ENCODE measurements around the gene SLC19A1. TPM values are rescaled to one million over a fixed set of nuclear protein-coding genes. Genes with fewer than 3 reads are reported as not detected.

SLC19A1 gene
- total RNA-seq, 4 donors from 2014 or later = 3.6 to 7.3 (median 5.0) TPM

GRCh38 chr21:45507888-45508508 lies 34.2 kb downstream of the SLC19A1 start:
- no peak overlapping the region for H3K4me3 ChIP-seq (ENCODE audit: low read depth, poor library complexity, severe bottlenecking)
- WGBS, 2 donors = 96 to 98% methylated on average over 3 of the region's 3 CpGs
- intact Hi-C loops (cut with DNase I; ENCODE audit: low total_unique reads) = no loop called here
- TF ChIP-seq POLR2A (IDR thresholded peaks at IDR 0.05) = no peak
- peak in 1 of 3 donors; percentile 37 for TF ChIP-seq CTCF (IDR thresholded peaks at IDR 0.05)
- no peak for DNase-seq (ENCODE audit: low spot score in 2 of 2)

GRCh38 chr21:45507523-45507875 lies 34.7 kb downstream of the SLC19A1 start:
- H3K4me3 ChIP-seq (ENCODE audit: low read depth, poor library complexity, severe bottlenecking) = no peak overlapping the region
- intact Hi-C loops (cut with DNase I; ENCODE audit: low total_unique reads) = no loop called here
- DNase-seq (ENCODE audit: low spot score in 2 of 2) = peak in 1 of 2 donors; percentile 78
- 90 to 92% methylated on average over 8 to 9 of the region's 9 CpGs for WGBS, 2 donors
- no peak for TF ChIP-seq POLR2A (IDR thresholded peaks at IDR 0.05)
- no peak for TF ChIP-seq CTCF (IDR thresholded peaks at IDR 0.05)

GRCh38 chr21:45506836-45507522 lies 35.3 kb downstream of the SLC19A1 start:
- intact Hi-C loops (cut with DNase I; ENCODE audit: low total_unique reads) = no loop called here
- DNase-seq (ENCODE audit: low spot score in 2 of 2) = peak in 1 of 2 donors; percentile 58
- no peak overlapping the region for H3K4me3 ChIP-seq (ENCODE audit: low read depth, poor library complexity, severe bottlenecking)
- WGBS, 2 donors = 77 to 95% methylated on average over 6 to 10 of the region's 13 CpGs
- TF ChIP-seq POLR2A (IDR thresholded peaks at IDR 0.05) (no peak), CTCF (IDR thresholded peaks at IDR 0.05) (no peak)

- intact Hi-C loops (cut with DNase I; ENCODE audit: low total_unique reads) = no loop called here
These were observed 35.9 kb downstream of the SLC19A1 start for GRCh38 chr21:45506241-45506817.

GRCh38 chr21:45505416-45506021 lies 36.7 kb downstream of the SLC19A1 start:
- no peak overlapping the region for H3K4me3 ChIP-seq (ENCODE audit: low read depth, poor library complexity, severe bottlenecking)
- WGBS, 2 donors = 87 to 88% methylated on average over 32 to 33 of the region's 33 CpGs
- peak in 1 of 2 donors; percentile 79 for DNase-seq (ENCODE audit: low spot score in 2 of 2)
- TF ChIP-seq CTCF (IDR thresholded peaks at IDR 0.05) (no peak), POLR2A (IDR thresholded peaks at IDR 0.05) (no peak)
- intact Hi-C loops (cut with DNase I; ENCODE audit: low total_unique reads) = no loop called here

More at GRCh38 chr21:45506241-45506817, 35.9 kb downstream of the SLC19A1 start:
- DNase-seq (ENCODE audit: low spot score in 2 of 2) = peak in 1 of 2 donors; percentile 78
- no peak for TF ChIP-seq CTCF (IDR thresholded peaks at IDR 0.05)
- TF ChIP-seq POLR2A (IDR thresholded peaks at IDR 0.05) = no peak
- WGBS, 2 donors = 83 to 86% methylated on average over 22 of the region's 22 CpGs
- H3K4me3 ChIP-seq (ENCODE audit: low read depth, poor library complexity, severe bottlenecking) = no peak overlapping the region
